GM18858 (cell line): ENCODE measurements around the gene PRDM5.
"Not testable (repeated sequence)": the region's sequence is repeated elsewhere in the genome, so short reads cannot be mapped to it uniquely, and the experiment has no call there.

Source experiments
- ATAC-seq: cut with Tn5 transposase; IDR thresholded peaks from one replicate; pipeline ENCODE4 v1.9.1; 2021; ENCODE audit not compliant: unreplicated experiment

The PRDM5 gene

DNA sequence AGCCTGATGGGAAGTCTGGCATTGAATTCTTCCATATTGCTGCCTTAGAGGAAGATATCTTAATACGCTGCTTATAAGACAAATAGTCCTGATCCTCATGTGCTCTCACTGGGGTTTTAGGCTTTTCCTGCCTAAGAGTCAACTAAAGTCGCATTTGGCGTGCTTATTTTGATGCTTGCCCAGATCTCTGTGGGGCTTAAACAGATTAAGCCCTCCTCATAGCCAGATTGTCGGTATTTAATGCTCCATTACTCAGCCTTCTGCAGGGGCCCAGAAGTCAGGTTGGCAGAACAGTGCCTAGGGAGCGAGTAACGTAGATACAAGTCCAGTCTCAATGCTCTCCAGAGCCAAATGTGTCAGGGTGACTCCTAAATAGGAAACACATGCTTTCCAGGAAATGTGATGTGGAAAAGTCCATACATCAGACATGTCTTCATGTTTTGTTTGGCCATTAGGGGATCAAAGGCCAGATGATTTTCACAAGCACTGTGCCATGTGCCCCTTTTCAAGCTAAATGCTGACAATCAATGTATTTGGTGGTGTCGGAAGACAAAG is 262.8 kb downstream of the PRDM5 start:
- ATAC-seq, result no peak

DNA sequence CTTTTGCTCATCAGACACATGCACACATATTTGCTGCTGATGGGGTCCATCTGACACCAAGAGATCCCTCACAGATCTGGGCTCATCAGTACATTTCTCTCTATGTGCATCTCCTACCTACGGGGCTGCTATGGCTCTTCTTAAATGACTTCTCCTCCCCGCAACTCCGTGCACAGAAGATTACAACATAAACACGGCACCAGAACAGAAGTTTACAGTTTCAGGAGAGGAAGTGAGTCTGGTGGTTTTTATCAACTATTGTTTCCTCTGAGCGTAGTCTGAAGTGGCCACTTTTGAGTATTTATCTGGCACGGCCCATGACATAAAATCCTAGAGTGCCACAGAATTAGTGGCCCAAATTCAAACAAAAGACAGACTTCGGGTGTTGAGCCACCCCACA is 263.8 kb downstream of the PRDM5 start:
- ATAC-seq, result no peak

DNA sequence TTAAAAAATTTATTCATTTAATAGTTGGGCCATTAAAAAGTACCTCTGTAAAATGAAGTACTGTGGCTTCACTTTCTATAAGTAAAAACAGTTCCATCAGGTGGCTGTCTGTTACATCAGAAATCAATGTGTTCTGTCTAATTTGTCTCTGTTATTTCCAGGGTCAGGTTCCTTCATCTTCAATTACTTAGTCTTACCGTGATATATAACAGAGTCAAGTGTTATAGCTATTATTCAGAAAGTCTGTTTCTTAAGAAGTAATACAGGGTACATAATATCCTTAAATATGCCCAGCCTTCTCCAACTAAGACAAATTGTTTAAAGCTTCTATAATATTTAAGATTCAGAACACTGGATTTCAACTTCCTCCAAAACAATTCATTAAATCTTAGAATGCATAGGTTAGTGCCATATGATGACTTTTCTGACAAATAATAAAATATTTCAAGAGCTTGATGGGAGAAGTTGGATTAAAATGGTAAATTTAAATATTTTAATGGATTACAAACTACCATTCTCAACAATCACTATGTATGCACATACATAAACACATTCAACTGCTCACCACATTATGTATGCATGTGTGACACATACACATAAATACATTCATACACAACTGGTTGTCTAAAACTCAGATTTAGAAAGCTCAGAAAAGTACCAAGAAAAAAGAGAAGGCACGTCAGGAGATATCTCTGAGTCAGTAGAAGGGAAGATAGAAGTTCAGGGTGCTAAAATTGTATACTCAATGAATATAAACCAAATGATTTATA is 268.5 kb downstream of the PRDM5 start:
- ATAC-seq, result no peak

DNA sequence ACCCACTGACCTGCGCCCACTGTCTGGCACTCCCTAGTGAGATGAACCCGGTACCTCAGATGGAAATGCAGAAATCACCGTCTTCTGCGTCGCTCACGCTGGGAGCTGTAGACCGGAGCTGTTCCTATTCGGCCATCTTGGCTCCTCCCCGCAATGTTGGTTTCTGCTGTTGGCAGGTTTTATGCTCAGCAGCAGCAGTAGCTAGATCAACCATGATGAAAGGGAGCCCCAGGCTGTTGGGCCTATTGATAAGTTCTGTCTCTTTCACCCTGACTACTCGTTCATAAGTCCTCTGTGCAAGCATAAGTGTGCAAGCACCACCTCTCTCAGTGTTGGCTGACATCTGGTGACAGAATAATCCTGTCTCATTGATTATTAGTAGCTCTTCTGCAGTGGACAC is 274.2 kb downstream of the PRDM5 start:
- ATAC-seq, result not testable (repeated sequence)
